Endodermal cell (in vitro differentiated cells): ENCODE results near the gene PKD2L1. TPM values are rescaled to one million over a fixed set of nuclear protein-coding genes. Genes with fewer than 3 reads are reported as not detected.

ENCODE experiments used
- DNase-seq: peaks from one replicate; pipeline ENCODE4 v3.0.0-alpha.2; 2017
- H3K27ac ChIP-seq: 2 replicates; pipeline ENCODE4 v1.5.1; 2013; ENCODE audit warnings: mild to moderate bottlenecking, low read depth, low read length, moderate library complexity
- H3K27me3 ChIP-seq: 2 replicates; pipeline ENCODE4 v1.6.1; 2013; ENCODE audit warnings: mild to moderate bottlenecking, low read length, moderate library complexity; ENCODE audit not compliant: insufficient read depth, control insufficient read depth, poor library complexity, severe bottlenecking
- H3K36me3 ChIP-seq: 2 replicates; pipeline ENCODE4 v1.7.0; 2013; ENCODE audit warnings: mild to moderate bottlenecking, low read length, moderate library complexity; ENCODE audit not compliant: control insufficient read depth, insufficient read depth
- H3K4me1 ChIP-seq: one replicate; pipeline ENCODE4 v1.7.0; 2013; ENCODE audit warnings: low read length; ENCODE audit not compliant: control insufficient read depth, insufficient read depth
- H3K4me3 ChIP-seq: 2 replicates; pipeline ENCODE4 v1.5.1; 2013; ENCODE audit warnings: mild to moderate bottlenecking, low read length, moderate library complexity
- H3K9ac ChIP-seq: 2 replicates; pipeline ENCODE4 v1.6.1; 2013; ENCODE audit warnings: mild to moderate bottlenecking, low read length, moderate library complexity; ENCODE audit not compliant: poor library complexity, severe bottlenecking; ENCODE audit errors: extremely low read depth
- H3K9me3 ChIP-seq: 2 replicates; pipeline ENCODE4 v1.6.1; 2013; ENCODE audit warnings: mild to moderate bottlenecking, low read length, moderate library complexity; ENCODE audit not compliant: control insufficient read depth
- H3K27ac Mint-ChIP-seq: 2 replicates; pipeline ENCODE4 v1.8.0; 2020; ENCODE audit warnings: mixed read lengths
- H3K27me3 Mint-ChIP-seq: 2 replicates; pipeline ENCODE4 v1.8.0; 2021; ENCODE audit warnings: mild to moderate bottlenecking, mixed read lengths; ENCODE audit not compliant: insufficient read depth
- H3K36me3 Mint-ChIP-seq: 2 replicates; pipeline ENCODE4 v1.8.0; 2020; ENCODE audit warnings: low read depth, mixed read lengths
- H3K4me1 Mint-ChIP-seq: 2 replicates; pipeline ENCODE4 v1.8.0; 2020; ENCODE audit warnings: mixed read lengths
- H3K4me3 Mint-ChIP-seq: 2 replicates; pipeline ENCODE4 v1.8.0; 2020; ENCODE audit warnings: mild to moderate bottlenecking, moderate library complexity, mixed read lengths
- H3K9me3 Mint-ChIP-seq: 2 replicates; pipeline ENCODE4 v1.8.0; 2020; ENCODE audit warnings: mild to moderate bottlenecking, mixed read lengths
- WGBS, 2 experiments: methylation state at CpG; one replicate each; pipeline versions ENCODE4 v1.1.5 to v1.1.7; 2013; ENCODE audit warnings: missing lambda C conversion rate in 2 of 2, mixed read lengths in 1 of 2; ENCODE audit not compliant: insufficient coverage in 1 of 2, insufficient read length in 1 of 2; 5-methylcytosine and 5-hydroxymethylcytosine counted together
- total RNA-seq, 2 donors: library from RNA; stranded (reverse); fragmentation: NEBNext Ultra II Directional in 1 of 2; extraction: Animal tissue kit (Norgen Biotek cat#: 25700) in 1 of 2; gene quantifications; 2 replicates in 1 of 2; 3 replicates in 1 of 2; pipeline ENCODE4 v1.2.1, GENCODE V29; 2021
- TF ChIP-seq, protein P1 (sequence below): fragments of 200-600 bp; sonication (generic); conservative IDR thresholded peaks from 2 replicates; pipeline ENCODE4 v1.5.0; 2021; ENCODE audit warnings: antibody characterized with exemption, mild to moderate bottlenecking

Gene PKD2L1
- total RNA-seq, 2 donors from 2014 or later: not detected

DNA sequence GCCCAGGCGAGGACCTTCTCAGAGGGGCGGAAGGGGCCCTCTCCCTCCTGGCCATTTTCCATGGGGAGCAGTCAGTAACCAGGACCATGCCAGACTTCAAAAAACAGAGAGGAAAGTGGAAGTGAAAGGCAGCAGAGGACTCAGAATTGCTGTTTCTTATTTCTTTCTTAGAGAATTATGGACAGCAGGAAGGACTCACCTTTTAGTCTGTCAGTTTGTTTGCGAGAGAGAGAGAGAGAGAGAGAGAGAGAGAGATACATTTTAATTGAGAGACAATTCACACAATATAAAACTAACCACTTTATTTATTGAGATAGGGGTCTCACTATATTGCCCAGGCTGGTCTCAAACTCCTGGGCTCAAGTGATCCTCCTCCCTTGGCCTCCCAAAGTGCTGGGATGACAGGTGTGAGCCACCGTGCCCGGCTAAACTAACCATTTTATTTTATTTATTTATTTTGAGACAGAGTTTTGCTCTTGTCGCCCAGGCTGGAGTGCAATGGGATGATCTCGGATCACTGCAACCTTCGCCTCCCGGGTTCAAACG is 41.5 kb upstream of the PKD2L1 start:
- no peak for DNase-seq
- Mint-ChIP-seq H3K27me3 (no peaks in the 10 kb centered on the region), H3K36me3 (peaks cover 2% of the 10 kb centered on the region), H3K27ac (no peak overlapping the region), H3K9me3 (peaks cover 2% of the 10 kb centered on the region), H3K4me3 (no peak overlapping the region), H3K4me1 (peaks cover 14% of the 10 kb centered on the region)
- Histone ChIP-seq H3K27ac (peak overlapping the region; percentile 59), H3K9me3 (peaks cover 1% of the 10 kb centered on the region), H3K36me3 (no peaks in the 10 kb centered on the region), H3K4me3 (no peak overlapping the region), H3K9ac (no peak overlapping the region), H3K27me3 (no peaks in the 10 kb centered on the region), H3K4me1 (peaks cover 12% of the 10 kb centered on the region)
- 67 to 84% methylated on average over 5 to 9 of the region's 10 CpGs for WGBS, 2 experiments
- TF ChIP-seq, protein P1, sequence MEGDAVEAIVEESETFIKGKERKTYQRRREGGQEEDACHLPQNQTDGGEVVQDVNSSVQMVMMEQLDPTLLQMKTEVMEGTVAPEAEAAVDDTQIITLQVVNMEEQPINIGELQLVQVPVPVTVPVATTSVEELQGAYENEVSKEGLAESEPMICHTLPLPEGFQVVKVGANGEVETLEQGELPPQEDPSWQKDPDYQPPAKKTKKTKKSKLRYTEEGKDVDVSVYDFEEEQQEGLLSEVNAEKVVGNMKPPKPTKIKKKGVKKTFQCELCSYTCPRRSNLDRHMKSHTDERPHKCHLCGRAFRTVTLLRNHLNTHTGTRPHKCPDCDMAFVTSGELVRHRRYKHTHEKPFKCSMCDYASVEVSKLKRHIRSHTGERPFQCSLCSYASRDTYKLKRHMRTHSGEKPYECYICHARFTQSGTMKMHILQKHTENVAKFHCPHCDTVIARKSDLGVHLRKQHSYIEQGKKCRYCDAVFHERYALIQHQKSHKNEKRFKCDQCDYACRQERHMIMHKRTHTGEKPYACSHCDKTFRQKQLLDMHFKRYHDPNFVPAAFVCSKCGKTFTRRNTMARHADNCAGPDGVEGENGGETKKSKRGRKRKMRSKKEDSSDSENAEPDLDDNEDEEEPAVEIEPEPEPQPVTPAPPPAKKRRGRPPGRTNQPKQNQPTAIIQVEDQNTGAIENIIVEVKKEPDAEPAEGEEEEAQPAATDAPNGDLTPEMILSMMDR: no peak

DNA sequence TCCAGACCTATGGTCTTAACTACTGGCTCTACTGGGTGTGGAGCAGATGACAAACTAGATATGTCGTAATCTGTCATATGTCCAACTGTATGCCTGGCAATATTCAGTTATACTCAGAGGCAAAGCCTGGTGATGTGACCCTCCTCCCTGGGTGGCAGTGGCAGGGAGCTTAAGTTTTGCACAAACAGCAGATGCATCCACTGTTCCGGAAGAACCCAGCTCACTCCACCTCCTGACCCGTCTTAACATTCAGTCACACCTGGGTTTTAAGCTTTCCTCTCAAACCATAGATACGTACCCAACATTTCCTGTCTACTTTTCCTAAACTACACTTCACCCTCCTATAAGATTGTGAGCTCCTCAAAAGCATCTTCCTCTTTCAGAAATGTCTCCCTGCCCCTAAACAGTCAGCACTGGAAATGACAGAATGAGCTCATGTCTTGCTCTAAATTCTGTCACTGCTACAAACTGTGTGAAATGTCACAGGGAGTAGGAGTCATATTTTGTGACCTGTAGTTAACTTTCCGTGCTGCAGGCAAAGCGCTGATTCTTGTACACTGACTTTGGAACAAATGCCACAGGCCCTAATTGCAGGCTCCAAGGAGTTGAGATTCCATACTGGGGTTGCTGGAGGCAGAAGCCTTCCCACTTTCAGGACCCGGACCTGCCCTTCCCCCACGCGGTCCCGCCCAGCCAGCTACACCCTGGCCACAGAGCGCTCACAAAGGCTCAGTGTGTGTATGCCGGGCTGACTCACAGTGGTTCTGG is 40.9 kb upstream of the PKD2L1 start:
- WGBS, 2 experiments: 45 to 54% methylated on average over 7 to 12 of the region's 12 CpGs
- Mint-ChIP-seq H3K4me3 (no peak overlapping the region), H3K27me3 (no peaks in the 10 kb centered on the region), H3K36me3 (no peaks in the 10 kb centered on the region), H3K9me3 (no peaks in the 10 kb centered on the region), H3K4me1 (peaks cover 12% of the 10 kb centered on the region), H3K27ac (peak overlapping the region; percentile 0)
- Histone ChIP-seq H3K36me3 (no peaks in the 10 kb centered on the region), H3K9ac (no peak overlapping the region), H3K27ac (peak overlapping the region; percentile 59), H3K4me1 (peaks cover 12% of the 10 kb centered on the region), H3K9me3 (no peaks in the 10 kb centered on the region), H3K27me3 (no peaks in the 10 kb centered on the region), H3K4me3 (no peak overlapping the region)
- TF ChIP-seq, protein P1: no peak
- peak; percentile 92 for DNase-seq

DNA sequence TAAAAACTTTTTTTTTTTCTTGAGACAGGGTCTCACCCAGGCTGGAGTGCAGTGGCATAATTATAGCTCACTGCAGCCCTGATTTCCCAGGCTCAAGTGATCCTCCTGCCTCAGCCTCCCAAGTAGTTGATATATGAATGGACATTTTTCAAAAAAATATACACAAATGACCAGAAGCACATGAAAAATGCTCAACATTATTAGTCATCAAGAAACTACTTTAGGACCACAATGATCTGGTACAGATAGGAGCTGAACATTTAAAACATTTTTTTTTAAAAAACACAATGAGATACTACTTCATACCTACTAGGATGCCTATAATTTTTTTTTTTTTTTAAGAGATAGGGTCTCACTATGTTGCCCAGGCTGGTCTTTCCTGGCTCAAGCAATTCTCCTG is 38.7 kb upstream of the PKD2L1 start:
- H3K9me3 ChIP-seq: no peaks in the 10 kb centered on the region
- H3K36me3 ChIP-seq: peaks cover 12% of the 10 kb centered on the region
- Mint-ChIP-seq H3K27ac (no peak overlapping the region), H3K9me3 (no peaks in the 10 kb centered on the region), H3K27me3 (no peaks in the 10 kb centered on the region), H3K4me3 (no peak overlapping the region), H3K36me3 (peaks cover 9% of the 10 kb centered on the region), H3K4me1 (peaks cover 20% of the 10 kb centered on the region)
- TF ChIP-seq, protein P1: no peak
- no peak overlapping the region for H3K4me3 ChIP-seq
- no peaks in the 10 kb centered on the region for H3K27me3 ChIP-seq
- peaks cover 12% of the 10 kb centered on the region for H3K4me1 ChIP-seq
- H3K9ac ChIP-seq: no peak overlapping the region
- no peak overlapping the region for H3K27ac ChIP-seq
- DNase-seq: no peak
